Bone marrow (tissue), 2 donors: ENCODE data around the gene IL3.

Experiments
- DNase-seq, 2 donors: peaks; one replicate each; lab custom pipeline; 2025; lab: John Stamatoyannopoulos, UW

IL3 gene

DNA sequence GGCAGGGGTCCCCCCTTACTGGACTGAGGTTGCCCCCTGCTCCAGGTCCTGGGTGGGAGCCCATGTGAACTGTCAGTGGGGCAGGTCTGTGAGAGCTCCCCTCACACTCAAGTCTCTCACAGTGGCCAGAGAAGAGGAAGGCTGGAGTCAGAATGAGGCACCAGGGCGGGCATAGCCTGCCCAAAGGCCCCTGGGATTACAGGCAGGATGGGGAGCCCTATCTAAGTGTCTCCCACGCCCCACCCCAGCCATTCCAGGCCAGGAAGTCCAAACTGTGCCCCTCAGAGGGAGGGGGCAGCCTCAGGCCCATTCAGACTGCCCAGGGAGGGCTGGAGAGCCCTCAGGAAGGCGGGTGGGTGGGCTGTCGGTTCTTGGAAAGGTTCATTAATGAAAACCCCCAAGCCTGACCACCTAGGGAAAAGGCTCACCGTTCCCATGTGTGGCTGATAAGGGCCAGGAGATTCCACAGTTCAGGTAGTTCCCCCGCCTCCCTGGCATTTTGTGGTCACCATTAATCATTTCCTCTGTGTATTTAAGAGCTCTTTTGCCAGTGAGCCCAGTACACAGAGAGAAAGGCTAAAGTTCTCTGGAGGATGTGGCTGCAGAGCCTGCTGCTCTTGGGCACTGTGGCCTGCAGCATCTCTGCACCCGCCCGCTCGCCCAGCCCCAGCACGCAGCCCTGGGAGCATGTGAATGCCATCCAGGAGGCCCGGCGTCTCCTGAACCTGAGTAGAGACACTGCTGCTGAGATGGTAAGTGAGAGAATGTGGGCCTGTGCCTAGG lies 13.0 kb downstream of the IL3 start, which contains the start of gene CSF2:
Gene CSF2, plus strand, starts transcription at position 559 of the 783 bp plus-strand sequence. Its CDS starts 35 bp downstream, at position 594.
- DNase-seq = no peak

DNA sequence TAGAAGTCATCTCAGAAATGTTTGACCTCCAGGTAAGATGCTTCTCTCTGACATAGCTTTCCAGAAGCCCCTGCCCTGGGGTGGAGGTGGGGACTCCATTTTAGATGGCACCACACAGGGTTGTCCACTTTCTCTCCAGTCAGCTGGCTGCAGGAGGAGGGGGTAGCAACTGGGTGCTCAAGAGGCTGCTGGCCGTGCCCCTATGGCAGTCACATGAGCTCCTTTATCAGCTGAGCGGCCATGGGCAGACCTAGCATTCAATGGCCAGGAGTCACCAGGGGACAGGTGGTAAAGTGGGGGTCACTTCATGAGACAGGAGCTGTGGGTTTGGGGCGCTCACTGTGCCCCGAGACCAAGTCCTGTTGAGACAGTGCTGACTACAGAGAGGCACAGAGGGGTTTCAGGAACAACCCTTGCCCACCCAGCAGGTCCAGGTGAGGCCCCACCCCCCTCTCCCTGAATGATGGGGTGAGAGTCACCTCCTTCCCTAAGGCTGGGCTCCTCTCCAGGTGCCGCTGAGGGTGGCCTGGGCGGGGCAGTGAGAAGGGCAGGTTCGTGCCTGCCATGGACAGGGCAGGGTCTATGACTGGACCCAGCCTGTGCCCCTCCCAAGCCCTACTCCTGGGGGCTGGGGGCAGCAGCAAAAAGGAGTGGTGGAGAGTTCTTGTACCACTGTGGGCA lies 13.8 kb downstream of the IL3 start:
- DNase-seq = no peak

- DNase-seq = no peak
Observed at GRCh38 chr5:132074772-132075718, 14.6 kb downstream of the IL3 start.

DNA sequence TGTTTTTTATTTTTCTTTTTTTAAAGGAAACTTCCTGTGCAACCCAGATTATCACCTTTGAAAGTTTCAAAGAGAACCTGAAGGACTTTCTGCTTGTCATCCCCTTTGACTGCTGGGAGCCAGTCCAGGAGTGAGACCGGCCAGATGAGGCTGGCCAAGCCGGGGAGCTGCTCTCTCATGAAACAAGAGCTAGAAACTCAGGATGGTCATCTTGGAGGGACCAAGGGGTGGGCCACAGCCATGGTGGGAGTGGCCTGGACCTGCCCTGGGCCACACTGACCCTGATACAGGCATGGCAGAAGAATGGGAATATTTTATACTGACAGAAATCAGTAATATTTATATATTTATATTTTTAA lies 15.2 kb downstream of the IL3 start:
- no peak for DNase-seq

DNA sequence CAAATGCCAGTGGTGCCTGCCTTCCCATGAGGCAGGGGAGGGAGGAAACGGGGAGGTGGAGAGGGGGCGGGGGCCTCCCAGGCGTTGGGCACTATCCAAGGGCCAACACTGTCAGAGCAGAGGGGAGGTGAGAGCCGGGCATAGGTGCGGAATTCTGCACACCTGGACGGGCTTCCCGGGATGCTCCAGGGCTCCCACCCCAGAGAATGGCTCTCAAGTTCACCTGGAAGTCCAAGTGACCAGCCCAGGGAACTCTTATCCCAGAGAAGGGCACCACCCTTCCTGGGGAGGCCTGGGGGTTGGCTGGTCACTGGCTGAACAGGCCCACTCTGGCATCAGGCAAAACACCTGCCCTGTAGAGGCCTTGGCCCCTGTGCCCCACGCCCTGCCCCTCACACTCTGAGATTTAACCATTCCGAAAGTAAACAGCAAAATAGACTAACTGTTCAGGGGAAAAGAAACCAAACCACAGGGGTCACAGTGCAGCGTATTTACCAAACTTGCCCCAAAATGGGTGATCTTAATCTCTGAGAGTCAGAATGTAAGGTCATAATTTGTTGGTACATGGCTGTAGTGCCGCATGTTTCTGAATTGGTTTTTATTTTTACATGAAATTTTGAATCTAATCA lies 15.9 kb downstream of the IL3 start:
- no peak for DNase-seq

GRCh38 chr5:132076983-132077382 lies 16.5 kb downstream of the IL3 start:
- DNase-seq = no peak

- DNase-seq = no peak
Observed at GRCh38 chr5:132079081-132079480, 18.6 kb downstream of the IL3 start.

DNA sequence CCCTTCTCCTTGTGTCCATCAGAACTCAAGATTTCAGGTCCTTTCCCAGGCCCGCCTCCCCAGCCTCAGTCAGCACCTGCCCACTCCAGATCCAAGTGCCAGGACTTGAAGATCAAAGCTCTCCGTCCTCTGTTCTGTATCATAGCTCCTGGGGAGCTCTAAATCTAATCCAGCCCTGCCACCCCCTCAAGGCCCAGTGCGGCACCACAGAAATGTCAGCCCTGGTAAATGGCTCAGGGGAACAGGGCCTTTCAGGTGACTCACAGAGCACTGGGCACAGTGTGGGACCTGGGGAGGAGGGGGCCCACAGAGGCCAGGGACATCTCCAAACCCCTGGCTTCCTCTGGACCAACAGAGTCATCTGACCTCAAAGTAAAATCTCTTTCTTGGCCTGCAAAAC lies 19.2 kb downstream of the IL3 start:
- no peak for DNase-seq

DNA sequence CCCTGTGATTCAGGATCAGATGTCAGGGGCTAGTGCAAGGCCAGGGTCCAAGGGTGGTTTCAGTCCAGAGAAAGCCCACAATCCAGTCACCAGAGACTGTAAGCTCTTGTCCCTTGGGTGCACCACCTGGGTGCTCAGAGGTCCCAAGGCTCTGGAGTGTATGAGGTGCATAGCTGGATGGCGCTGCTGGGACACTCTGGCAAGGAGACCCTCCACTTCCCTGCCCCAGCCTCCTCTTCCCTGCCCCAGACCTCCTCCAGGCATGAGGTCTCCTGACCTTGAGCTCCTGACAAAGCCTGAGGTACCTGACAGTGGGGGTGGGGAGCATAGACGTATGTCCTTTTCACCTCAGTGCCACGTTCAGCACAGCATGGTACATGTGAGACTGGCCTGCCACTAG lies 20.1 kb downstream of the IL3 start:
- no peak for DNase-seq

GRCh38 chr5:132081458-132081857 lies 21.0 kb downstream of the IL3 start:
- no peak for DNase-seq

GRCh38 chr5:132082329-132083023 lies 22.0 kb downstream of the IL3 start:
- DNase-seq = no peak

DNA sequence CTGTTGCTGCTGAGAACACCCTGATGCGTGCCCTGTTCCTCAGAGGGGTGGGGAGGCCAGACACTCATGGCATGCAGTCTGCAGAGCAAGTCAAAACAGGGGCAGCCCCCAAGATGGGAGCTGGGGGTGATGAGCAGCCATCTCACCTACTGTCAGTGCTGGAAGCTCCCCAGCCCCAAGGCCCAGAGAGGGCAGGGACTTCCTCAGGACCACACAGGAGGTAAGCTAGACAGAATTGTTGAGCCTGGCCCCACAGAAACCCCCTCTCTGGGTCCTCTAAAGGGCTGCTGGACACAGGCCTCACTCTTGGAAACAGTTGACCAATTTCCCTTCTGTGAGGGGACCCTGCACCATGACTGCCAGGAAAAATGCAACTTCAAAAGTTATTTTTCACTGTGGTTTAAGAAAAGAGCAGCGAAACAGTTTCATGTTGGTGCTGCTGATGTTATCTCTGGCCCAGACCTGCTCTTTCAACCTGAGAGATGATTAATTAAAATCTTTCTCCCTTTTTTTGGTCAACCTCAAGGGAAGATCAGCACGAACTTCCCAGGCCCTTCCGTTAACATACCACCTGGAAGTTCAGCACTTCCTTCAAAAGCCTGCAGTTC lies 22.7 kb downstream of the IL3 start:
- DNase-seq = no peak

- DNase-seq = no peak
Observed at GRCh38 chr5:132085686-132086085, 25.2 kb downstream of the IL3 start.

DNA sequence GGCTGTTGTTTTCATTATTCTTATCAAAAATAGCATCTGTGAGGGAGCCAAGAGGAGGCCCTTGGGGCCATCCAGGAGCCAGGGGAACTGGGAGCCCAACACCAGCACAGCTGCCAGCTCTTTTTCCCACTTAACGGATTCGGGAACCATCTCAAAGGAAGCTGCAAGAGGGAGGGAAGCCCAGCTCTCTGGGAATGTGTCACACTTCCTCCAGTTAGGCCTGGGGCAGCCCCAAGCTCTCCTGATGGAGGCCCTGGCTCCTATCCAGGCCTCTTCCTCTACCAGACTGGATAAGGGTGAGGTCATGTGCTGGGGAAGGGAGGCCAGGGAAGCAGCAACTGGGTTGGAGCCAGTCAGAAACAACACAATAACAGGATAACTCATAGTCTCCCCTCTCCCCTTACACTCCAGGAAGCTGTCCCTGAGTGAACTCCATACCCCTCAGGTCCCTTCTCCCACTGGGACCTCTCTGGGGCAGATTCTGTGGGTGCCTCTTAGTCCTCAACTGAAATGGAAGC lies 25.9 kb downstream of the IL3 start:
- DNase-seq = no peak

DNA sequence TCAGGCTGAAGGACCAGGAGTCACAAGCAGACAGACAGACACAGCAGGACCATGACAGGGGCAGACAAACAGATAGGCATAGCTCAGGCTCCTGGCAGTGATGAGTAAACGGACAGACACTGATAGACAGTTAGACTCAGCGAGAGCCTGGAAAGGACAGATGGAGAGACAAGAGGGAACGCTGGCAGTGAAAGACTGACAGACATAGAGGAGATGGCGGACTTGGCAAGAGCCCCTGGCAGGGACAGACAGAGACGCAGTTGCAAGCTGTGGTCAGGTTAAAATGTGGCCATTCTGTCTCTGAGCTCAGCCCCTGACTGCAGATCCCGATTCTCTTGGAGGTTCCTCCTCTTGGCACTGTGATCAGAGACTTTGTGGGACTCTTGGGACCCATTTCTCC lies 26.7 kb downstream of the IL3 start:
- no peak for DNase-seq

DNA sequence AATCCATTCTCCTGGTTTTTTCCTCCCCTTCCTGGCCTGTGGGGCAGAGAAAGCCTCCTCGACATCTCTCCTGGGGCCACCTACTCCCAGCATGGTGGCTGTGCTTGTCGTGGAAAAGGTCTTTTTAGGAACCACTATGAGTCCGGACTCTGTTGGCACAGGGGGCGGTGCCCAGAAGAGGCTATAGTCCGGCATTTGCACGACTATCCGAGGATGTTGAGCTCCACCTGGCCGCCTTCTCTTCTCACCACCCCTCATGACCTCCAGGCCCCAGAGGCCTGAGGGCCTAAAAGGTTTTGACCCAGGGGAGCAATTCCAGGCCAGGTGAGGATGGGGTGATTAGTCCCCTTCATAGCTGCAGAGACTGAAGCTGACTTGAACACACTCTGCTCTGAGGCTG lies 27.2 kb downstream of the IL3 start:
- no peak for DNase-seq

GRCh38 chr5:132089363-132089762 lies 28.9 kb downstream of the IL3 start:
- DNase-seq = no peak

DNA sequence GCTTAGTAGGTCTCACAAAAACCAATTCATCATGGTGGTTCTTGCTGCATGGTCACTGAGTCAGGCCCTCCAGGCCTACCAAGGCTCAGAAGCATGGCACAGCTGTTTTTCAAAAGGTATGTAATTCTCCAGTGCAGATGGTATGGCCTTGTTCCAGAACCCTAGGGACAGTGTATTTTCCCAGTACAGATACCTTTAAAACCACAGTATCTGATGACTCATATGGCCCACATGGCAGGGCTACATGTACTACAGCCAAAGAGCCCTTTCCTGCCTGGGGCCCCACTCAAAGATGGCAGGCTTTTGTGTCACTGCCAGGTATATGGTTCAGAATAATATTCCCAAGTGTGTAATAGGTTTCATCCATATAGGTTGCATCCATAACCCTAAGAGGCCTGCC lies 29.7 kb downstream of the IL3 start:
- no peak for DNase-seq

DNA sequence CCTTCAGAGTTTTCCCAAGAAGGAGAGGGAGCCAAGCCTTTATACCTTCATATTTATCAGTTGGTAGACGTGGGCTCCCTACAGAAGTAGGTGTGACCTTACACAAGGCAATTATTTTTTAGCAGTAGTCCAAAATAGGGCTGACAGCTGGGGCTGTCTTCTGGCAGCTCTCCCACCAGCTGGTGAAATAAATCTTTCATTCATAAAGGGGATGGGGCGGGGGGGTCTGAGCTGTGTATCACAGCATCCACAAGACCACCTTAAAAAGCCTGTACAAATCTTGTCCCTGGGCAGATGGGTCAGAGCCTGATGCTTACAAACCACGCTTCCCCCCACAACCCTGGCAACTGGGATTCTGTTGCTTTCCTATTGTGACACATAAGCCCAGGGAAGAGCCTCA lies 32.8 kb downstream of the IL3 start:
- DNase-seq = no peak

GRCh38 chr5:132094393-132095076 lies 34.1 kb downstream of the IL3 start:
- no peak for DNase-seq
